GM19193 (cell line): Measurements from ENCODE around the gene CHCHD6.

Experiments used
- POLR2A ChIP-seq: IDR thresholded peaks from 4 replicates; pipeline ENCODE4 v1.6.1; 2011; ENCODE audit not compliant: insufficient read depth, insufficient read length; ENCODE audit errors: extremely low read depth

Gene CHCHD6

GRCh38 chr3:126889276-126890201 is 185.5 kb downstream of the CHCHD6 start:
- no peak for TF ChIP-seq POLR2A

- no peak for TF ChIP-seq POLR2A
Measured at GRCh38 chr3:126891141-126891540, 187.1 kb downstream of the CHCHD6 start.

GRCh38 chr3:126891791-126892190 is 187.8 kb downstream of the CHCHD6 start:
- no peak for TF ChIP-seq POLR2A

GRCh38 chr3:126893651-126894050 is 189.6 kb downstream of the CHCHD6 start:
- no peak for TF ChIP-seq POLR2A

GRCh38 chr3:126894475-126894874 is 190.4 kb downstream of the CHCHD6 start:
- no peak for TF ChIP-seq POLR2A

- TF ChIP-seq POLR2A = no peak
Measured at GRCh38 chr3:126895178-126896066, 191.4 kb downstream of the CHCHD6 start.

- no peak for TF ChIP-seq POLR2A
Measured at GRCh38 chr3:126896067-126896441, 192.0 kb downstream of the CHCHD6 start.

- TF ChIP-seq POLR2A = no peak
Measured at GRCh38 chr3:126896968-126897367, 192.9 kb downstream of the CHCHD6 start.

GRCh38 chr3:126897943-126898342 is 193.9 kb downstream of the CHCHD6 start:
- no peak for TF ChIP-seq POLR2A

- TF ChIP-seq POLR2A = no peak
Measured at GRCh38 chr3:126900859-126901540, 197.0 kb downstream of the CHCHD6 start.

GRCh38 chr3:126901631-126902030 is 197.6 kb downstream of the CHCHD6 start:
- no peak for TF ChIP-seq POLR2A

- no peak for TF ChIP-seq POLR2A
Measured at GRCh38 chr3:126903521-126903920, 199.5 kb downstream of the CHCHD6 start.

GRCh38 chr3:126907557-126907956 is 203.5 kb downstream of the CHCHD6 start:
- no peak for TF ChIP-seq POLR2A

GRCh38 chr3:126908752-126909275 is 204.8 kb downstream of the CHCHD6 start:
- no peak for TF ChIP-seq POLR2A

- no peak for TF ChIP-seq POLR2A
Measured at GRCh38 chr3:126910231-126910630, 206.2 kb downstream of the CHCHD6 start.
